NB4 (cell line): ENCODE data around the gene EAF1.

Experiments
- CTCF ChIP-seq: IDR thresholded peaks from one replicate; pipeline ENCODE4 v1.5.1; 2012; ENCODE audit warnings: low read depth, low read length
- MAX ChIP-seq: IDR thresholded peaks from 2 replicates; pipeline ENCODE4 v1.6.1; 2011; ENCODE audit warnings: low read depth, low read length
- MYC ChIP-seq: IDR thresholded peaks from 2 replicates; pipeline ENCODE4 v1.6.1; 2011; ENCODE audit warnings: low read depth, low read length
- POLR2A ChIP-seq: IDR thresholded peaks from 2 replicates; pipeline ENCODE4 v1.6.1; 2011; ENCODE audit warnings: mild to moderate bottlenecking; ENCODE audit not compliant: insufficient read length; ENCODE audit errors: extremely low read depth

GRCh38 chr3:15427981-15428380 is 583 bp downstream of the EAF1 start:
- TF ChIP-seq POLR2A (no peak), CTCF (no peak), MAX (no peak), MYC (no peak)
